Measurements from ENCODE around the gene YBEY.

The YBEY gene

DNA sequence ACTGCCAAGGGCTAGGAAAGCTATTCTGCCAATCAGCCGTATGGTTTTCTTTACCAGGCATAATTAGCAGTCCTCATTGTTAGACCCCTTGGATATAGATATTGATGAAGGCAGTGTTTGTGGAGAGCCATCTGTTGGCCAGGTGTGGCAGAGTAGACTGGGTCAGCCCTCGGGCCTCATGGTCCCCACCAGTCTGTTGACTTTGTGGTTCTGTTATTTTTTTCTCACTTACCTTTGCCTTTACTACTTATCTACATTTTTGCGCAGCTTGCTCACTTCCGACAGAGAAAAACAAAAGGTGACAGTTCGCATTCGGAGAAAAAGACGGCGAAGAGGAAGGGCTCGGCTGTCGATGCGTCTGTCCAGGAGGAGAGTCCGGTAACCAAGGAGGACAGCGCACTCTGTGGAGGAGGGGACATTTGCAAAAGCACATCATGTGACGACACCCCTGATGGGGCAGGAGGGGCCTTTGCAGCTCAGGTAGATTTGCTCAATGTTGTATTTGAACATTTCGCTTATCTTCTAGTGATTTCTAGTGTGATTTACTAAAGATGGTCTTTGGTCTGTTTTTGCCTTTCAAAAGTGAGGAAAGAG is 40.1 kb downstream of the YBEY start:
- DNase-seq (ENCODE audit: low read depth in 2 of 2), result no peak

DNA sequence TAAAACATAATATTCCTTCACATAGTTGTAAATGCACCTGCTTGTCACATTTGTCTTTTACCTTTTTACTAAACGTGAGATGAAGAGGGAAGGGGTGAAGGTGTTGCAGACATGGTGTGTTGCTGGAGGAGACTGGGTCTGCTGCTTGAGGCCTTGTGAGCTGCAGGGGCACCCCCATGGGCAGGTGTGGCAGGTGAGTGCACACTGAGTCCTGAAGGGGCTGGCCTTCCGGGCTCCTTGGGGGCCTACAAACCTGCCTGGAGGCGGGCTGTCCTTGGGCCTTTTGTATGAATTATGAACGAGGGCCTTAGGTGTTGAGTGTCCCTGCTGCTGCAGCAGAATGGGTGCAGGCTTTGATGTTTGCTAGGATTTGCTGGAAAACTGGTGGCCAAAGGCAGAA is 41.6 kb downstream of the YBEY start:
- DNase-seq (ENCODE audit: low read depth in 2 of 2), result no peak

DNA sequence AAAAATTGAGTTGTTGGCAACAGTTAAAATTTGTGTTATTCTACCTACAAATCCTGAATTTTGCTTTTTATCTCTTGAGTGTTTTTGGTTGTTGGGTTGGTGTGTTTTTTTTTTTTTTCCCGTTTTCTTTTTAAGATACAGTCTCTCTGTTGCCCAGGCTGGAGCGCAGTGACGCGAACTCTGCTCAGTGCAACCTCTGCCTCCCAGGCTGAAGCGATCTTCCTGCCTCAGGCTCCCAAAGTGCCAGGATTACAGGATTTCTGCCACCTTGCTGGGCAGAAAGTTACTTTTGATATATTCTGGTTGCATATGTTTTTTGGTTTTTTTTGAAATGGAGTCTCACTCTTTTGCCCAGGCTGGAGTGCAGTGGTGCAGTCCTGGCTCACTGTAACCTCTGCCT is 42.0 kb downstream of the YBEY start:
- no peak for DNase-seq (ENCODE audit: low read depth in 2 of 2)

DNA sequence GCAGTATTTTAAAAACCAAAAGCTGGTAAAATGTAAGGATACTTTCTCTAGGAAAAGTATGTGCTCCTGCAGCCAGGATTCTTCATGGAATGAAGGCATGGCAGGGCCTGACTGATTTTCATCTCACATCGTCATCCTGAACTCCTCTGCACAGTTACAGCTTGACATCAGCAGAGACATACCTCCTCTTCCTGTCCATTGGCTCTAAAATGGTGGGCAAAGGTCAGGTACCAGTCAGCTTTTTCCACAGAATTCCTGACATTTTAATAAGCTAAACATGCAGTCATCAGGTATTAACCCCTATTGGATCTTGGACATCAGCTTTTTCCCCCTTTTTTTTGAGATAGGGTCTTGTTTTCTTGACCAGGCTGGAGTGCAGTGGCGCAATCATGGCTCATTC is 43.7 kb downstream of the YBEY start:
- no peak for DNase-seq (ENCODE audit: low read depth in 2 of 2)

DNA sequence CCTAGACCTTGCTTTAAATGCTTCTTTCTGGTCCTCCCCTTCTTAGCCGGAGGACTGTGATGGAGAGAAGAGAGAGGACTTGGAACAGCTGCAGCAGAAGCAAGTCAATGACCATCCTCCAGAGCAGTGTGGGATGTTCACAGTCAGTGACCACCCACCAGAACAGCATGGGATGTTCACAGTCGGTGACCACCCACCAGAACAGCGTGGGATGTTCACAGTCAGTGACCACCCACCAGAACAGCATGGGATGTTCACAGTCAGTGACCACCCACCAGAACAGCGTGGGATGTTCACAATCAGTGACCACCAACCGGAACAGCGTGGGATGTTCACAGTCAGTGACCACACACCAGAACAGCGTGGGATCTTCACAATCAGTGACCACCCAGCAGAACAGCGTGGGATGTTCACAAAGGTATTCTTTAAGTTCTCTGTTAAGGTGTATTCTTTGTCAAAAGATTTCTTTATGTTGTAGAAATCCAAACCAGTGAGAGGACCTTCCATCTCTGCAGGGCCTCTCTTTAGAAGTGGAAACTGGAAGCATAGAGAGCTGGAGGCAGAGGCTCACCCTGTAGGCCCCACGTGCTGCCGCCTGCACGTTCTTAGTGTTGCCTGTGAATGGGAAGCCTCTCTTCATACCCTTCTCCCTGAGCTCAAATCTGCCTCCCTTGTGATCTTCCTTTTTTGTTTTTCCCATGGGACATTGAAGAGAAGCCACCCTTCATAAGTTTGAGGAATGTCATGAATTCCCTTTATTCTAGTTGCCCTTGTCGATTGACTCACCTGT is 48.4 kb downstream of the YBEY start:
- DNase-seq (ENCODE audit: low read depth in 2 of 2), result no peak

DNA sequence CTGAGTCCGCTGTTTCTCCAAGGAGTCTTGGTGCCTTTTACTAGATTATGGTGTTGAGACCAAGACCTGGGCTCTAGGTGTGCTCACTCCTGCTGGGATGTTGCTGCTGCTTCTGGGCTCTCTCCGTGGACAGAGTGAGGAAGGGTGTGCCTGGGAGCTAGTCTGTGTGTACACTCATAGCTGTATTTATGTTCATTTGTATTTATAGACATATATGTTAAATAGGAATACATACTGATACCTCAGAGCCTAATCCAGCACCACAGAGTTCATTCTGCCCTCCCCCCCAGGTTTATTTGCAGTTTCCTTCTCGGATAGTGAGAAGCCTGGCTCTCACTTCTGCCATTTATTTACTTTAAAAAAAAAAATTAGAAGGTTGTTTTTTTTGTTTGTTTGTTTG is 50.5 kb downstream of the YBEY start:
- no peak for DNase-seq (ENCODE audit: low read depth in 2 of 2)

DNA sequence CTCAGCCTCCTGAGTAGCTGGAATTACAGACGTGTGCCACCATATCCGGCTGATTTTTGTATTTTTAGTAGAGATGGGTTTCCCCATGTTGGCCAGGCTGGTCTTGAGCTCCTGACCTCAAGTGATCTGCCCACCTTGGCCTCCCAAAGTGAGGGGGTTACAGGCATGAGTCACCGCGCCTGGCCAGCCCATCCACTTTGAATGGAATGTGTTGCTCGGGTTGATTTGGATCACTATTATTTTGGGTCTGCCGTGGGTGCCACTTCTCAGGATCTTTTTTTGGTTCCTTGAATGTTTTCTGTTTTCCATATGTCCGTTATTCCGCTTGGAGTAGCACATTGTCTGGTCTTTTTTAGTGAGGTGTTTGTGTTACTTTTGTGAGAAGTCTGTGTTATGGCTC is 54.9 kb downstream of the YBEY start:
- DNase-seq (ENCODE audit: low read depth in 2 of 2), result no peak

DNA sequence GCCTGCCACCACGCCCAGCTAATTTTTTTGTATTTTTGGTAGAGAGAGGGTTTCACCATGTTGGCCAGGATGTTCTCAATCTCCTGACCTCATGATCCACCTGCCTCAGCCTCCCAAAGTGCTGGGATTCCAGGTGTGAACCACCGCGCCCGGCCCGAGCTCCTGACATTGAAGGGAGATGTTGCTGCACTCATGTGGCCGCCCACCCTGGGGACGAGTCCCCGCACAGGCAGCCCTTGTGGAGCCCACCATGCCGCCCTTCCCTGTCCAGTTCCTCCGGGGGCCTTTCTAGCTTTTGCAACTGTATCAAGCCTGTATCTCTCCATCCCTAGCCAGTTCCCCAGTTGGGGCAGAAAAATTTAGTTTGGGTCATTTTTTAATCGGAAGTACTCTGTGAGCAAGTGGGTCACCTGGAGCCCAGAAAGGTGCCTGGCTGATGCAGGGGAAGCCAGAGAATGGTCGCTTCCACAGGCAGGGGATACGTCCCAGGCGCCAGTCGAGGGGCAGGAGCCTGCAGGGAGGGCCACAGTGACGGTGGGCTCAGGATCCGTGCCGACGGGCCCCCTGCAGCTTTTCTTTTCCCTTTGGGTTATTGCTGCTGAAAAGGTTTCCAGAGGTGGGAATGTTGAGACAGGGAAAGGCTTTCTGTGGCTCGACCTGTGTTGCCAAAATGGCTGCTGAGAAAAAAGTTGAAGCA is 58.2 kb downstream of the YBEY start:
- DNase-seq (ENCODE audit: low read depth in 2 of 2), result no peak

DNA sequence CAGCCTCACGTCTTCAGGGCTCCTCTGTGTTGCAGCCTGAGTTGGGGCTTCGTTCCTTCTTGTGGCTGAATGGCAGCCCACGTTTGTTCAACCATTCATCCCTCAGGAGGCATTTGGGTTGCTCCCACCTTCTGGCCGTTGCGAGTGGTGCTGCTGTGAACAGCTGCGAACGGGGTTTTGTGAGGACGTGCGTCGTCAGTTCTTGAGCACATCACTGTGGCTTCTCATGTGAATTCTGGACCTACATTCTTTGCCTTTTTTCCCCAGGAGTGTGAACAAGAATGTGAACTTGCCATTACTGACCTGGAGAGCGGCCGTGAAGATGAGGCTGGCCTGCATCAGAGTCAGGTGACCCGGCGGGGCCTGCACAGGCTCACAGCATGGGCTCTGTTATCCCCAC is 59.7 kb downstream of the YBEY start:
- no peak for DNase-seq (ENCODE audit: low read depth in 2 of 2)

DNA sequence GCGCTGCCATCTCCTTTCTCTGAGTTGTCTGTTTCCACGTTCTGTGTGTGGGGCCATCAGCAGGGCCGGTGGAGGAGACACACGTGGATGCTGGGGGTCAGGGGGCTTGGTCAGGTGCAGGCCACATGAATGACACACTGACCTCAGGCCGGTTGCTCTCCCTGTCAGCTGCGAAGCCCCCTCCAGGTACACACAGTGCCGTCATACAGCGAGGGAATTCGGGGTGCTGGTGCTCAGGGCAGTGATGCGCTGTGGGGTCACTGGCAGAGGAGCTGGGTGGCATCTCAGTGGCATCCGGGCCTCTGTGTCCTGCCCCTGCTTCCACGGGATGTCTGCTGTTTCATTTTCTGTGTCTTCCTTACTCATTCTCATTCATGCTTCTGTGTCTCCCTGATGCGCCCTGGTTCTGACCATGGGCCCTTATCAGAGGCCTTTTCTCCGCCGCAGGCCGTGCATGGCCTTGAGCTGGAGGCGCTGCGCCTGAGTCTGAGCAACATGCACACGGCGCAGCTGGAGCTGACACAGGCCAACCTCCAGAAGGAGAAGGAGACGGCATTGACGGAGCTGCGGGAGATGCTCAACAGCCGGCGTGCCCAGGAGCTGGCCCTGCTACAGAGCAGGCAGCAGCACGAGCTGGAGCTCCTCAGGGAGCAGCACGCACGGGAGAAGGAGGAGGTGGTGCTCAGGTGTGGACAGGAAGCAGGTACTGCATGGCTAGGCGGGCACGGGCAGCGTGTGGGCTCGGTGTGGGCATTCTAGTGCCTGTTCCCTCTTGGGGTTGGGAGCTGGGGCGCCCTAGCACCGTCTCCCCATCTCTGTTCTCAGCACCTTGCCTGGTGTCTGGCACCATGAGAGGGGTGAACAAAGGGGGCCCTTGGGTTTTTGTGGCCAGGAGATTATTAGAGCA is 60.4 kb downstream of the YBEY start:
- no peak for DNase-seq (ENCODE audit: low read depth in 2 of 2)

DNA sequence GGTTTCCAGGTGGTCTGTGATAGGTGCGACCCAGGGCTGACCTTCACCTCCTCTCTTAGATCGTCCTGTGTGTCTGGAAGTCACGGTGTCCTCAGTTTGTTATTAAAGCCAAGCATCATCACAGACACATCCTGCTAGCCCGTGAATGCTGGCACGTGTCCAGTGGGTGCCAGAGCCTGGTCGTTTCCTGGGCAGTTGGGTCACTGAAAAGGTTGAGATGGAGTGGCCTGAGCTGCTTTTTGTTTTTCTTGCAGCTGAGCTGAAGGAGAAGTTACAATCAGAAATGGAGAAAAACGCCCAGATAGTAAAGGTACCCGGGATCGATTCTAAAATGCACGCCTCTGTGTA is 61.0 kb downstream of the YBEY start:
- no peak for DNase-seq (ENCODE audit: low read depth in 2 of 2)
